Measurements from ENCODE around the gene SUFU. TPM values are rescaled to one million over a fixed set of nuclear protein-coding genes. Genes with fewer than 3 reads are reported as not detected.

Gene SUFU
- total RNA-seq, 1 donor from 2014 or later, result 14.3 TPM

DNA sequence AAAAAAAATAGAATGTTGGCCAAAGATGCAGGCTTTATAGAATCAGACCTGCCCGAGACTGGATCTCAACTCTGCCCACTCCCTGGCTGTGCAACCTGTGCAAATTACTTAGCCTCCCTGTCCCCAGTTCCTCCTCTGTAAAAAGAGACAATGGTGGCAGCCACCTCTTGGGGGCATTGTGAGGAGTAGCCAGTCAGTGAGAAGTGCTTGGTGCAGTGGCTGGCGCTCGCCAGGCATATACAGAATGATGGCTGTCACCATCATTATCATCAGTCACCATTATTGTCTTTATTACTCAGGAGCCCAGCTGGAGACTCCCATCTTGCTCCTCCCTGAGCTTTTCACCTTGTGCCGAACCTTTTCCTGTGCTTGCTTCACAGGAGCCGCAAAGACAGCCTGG lies 111.1 kb downstream of the SUFU start:
- intact Hi-C loops (cut with DNase I), result no loop called here
- H3K4me3 ChIP-seq, result no peak overlapping the region
- H3K4me1 ChIP-seq, result peaks cover 79% of the 10 kb centered on the region
- TF ChIP-seq, protein P1, sequence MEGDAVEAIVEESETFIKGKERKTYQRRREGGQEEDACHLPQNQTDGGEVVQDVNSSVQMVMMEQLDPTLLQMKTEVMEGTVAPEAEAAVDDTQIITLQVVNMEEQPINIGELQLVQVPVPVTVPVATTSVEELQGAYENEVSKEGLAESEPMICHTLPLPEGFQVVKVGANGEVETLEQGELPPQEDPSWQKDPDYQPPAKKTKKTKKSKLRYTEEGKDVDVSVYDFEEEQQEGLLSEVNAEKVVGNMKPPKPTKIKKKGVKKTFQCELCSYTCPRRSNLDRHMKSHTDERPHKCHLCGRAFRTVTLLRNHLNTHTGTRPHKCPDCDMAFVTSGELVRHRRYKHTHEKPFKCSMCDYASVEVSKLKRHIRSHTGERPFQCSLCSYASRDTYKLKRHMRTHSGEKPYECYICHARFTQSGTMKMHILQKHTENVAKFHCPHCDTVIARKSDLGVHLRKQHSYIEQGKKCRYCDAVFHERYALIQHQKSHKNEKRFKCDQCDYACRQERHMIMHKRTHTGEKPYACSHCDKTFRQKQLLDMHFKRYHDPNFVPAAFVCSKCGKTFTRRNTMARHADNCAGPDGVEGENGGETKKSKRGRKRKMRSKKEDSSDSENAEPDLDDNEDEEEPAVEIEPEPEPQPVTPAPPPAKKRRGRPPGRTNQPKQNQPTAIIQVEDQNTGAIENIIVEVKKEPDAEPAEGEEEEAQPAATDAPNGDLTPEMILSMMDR (IDR thresholded peaks at IDR 0.05), result no peak
- ATAC-seq (no peak), DNase-seq (peak; percentile 6)
- H3K27me3 ChIP-seq (ENCODE audit: low read depth), result no peaks in the 10 kb centered on the region
- peaks cover 33% of the 10 kb centered on the region for H3K36me3 ChIP-seq
- no peaks in the 10 kb centered on the region for H3K9me3 ChIP-seq
- H3K27ac ChIP-seq, result no peak overlapping the region

DNA sequence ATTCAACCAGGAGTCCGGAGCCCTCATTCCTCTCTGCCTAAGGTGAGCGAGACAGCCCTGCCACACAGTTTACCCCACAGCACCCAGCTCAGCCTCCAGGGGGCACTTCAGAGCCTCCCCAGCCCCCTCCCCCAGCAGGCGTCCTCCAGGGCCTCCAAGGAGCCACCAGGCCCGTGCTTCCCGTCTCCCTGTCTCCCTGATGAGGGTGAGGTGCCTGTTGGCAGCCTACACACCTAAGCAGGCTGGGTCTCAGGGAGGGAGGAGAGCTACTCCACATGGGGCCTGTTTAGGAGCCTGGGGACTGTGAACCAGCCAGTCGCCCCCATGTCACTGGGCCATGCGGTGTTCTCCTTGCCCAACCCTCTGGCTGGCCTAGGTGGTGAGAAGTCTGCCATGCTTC lies 111.6 kb downstream of the SUFU start:
- H3K27ac ChIP-seq, result peak overlapping the region; percentile 36
- no peaks in the 10 kb centered on the region for H3K27me3 ChIP-seq (ENCODE audit: low read depth)
- peaks cover 33% of the 10 kb centered on the region for H3K36me3 ChIP-seq
- ATAC-seq (peak; percentile 52 to 53), DNase-seq (peak; percentile 54)
- intact Hi-C loops (cut with DNase I), result no loop called here
- H3K4me1 ChIP-seq, result peaks cover 84% of the 10 kb centered on the region
- TF ChIP-seq, protein P1 (IDR thresholded peaks at IDR 0.05), result peak; percentile 22
- no peak overlapping the region for H3K4me3 ChIP-seq
- no peaks in the 10 kb centered on the region for H3K9me3 ChIP-seq

DNA sequence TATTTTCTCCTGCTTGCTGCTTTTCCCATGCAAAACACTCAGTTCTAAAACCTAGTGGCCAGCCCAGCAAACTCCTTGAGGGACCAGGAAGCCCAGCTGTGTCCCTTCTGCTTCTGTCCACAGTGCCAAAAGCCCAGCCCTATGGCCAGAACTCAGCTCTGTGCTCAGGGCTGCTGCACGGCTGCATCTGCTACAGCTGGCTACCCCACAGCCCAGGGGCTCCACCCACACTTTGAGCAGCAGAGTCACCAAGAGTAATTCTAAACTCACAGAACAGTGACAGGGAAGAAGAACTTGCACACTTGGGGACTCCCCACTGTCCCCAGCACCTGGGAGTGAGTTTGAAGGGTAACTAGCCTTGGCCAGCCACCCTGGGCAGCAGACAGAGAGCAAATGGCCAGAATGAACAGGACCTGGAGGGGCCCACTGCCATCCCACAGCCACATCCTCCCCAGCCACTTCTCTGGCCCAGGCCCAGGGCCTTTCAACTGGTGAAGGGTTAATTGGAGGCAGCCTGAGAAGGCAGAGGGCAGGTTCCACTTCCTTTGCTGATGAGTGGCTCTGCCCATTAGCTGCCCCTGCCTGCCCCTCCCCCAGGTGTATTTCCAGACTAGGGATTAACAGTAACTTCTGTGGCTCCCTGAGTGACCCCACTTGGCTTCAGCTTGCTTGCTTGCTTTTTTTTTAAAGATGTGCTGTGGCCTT lies 112.4 kb downstream of the SUFU start:
- DNase-seq, result peak; percentile 51
- Histone ChIP-seq H3K9me3 (no peaks in the 10 kb centered on the region), H3K4me3 (no peak overlapping the region), H3K27me3 (ENCODE audit: low read depth) (no peaks in the 10 kb centered on the region), H3K27ac (peak overlapping the region; percentile 36), H3K36me3 (peaks cover 33% of the 10 kb centered on the region), H3K4me1 (peaks cover 86% of the 10 kb centered on the region)
- TF ChIP-seq, protein P1 (IDR thresholded peaks at IDR 0.05), result no peak
- ATAC-seq, result peak; percentile 49
- intact Hi-C loops (cut with DNase I), result no loop called here

DNA sequence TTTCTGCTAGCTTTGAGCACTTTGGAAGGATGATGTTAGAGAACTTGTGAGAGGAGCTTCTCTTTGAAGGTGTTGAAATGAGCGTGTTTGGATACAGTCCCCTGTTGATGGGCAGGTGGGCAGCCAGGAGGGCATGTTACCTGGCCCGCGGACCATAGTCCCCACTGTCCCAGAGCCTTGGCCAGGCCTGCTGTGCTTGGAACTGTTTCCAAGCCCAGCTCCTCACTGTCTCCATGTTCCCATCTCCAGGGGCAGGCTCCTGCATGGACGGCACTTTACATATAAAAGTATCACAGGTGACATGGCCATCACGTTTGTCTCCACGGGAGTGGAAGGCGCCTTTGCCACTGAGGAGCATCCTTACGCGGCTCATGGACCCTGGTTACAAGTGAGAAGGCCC lies 113.3 kb downstream of the SUFU start:
- Histone ChIP-seq H3K4me3 (no peak overlapping the region), H3K27me3 (ENCODE audit: low read depth) (no peaks in the 10 kb centered on the region), H3K9me3 (no peaks in the 10 kb centered on the region), H3K4me1 (peaks cover 88% of the 10 kb centered on the region), H3K36me3 (peaks cover 33% of the 10 kb centered on the region), H3K27ac (no peak overlapping the region)
- ATAC-seq (no peak), DNase-seq (peak; percentile 13)
- TF ChIP-seq, protein P1 (IDR thresholded peaks at IDR 0.05), result no peak
- intact Hi-C loops (cut with DNase I), result no loop called here

DNA sequence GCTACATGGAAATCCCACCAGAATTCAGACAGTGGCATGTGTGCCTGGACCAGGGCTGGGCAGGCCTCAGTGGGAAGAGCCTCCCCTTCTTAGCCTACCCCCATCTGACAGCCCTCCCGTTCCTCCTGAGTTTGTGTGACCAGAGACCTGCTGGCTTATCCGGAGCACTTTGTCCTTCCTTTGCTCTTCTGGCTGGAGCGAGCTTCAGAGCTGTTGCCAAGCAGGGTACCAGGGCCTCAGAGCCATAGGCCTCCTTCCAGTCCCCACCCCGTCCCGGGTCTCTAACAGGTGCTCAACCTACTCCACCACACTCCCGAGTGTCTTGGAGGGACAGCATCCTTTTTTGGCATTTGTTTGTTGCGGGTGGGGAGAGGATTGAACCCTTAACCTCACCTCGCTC lies 114.0 kb downstream of the SUFU start:
- Histone ChIP-seq H3K27me3 (ENCODE audit: low read depth) (no peaks in the 10 kb centered on the region), H3K4me1 (peaks cover 88% of the 10 kb centered on the region), H3K27ac (no peak overlapping the region), H3K9me3 (no peaks in the 10 kb centered on the region), H3K4me3 (no peak overlapping the region), H3K36me3 (peaks cover 33% of the 10 kb centered on the region)
- DNase-seq, result peak; percentile 20
- ATAC-seq, result no peak
- intact Hi-C loops (cut with DNase I), result no loop called here
- TF ChIP-seq, protein P1 (IDR thresholded peaks at IDR 0.05), result no peak
